WTC11 (cell line): ENCODE results near the gene CCDC6. TPM values are rescaled to one million over a fixed set of nuclear protein-coding genes. Genes with fewer than 3 reads are reported as not detected.

Source experiments
- ATAC-seq: fragments of 200-7000 bp; cut with Tn5 transposase; 2 replicates; pipeline ENCODE4 v1.10.0; 2021; ENCODE audit warnings: mild to moderate bottlenecking, moderate library complexity
- CTCF ChIA-PET: fragments of 300-600 bp; sonication (Branson Sonifier 250); formaldehyde crosslinking; loops from one replicate; lab custom pipeline; 2021; ENCODE audit warnings: antibody characterized with exemption; lab: Charles Lee
- POLR2A ChIA-PET: fragments of 350-600 bp; sonication (Branson Sonifier 250); formaldehyde crosslinking; loops from one replicate; lab custom pipeline; 2021; ENCODE audit warnings: antibody characterized with exemption; lab: Charles Lee
- DNase-seq: peaks from one replicate; pipeline ENCODE4 v3.0.0; 2021; ENCODE audit warnings: low spot score
- H3K27ac Mint-ChIP-seq: 2 replicates; pipeline ENCODE4 v1.8.0; 2021; ENCODE audit warnings: mixed read lengths
- H3K27me3 Mint-ChIP-seq: 2 replicates; pipeline ENCODE4 v1.8.0; 2021; ENCODE audit warnings: low read depth, mild to moderate bottlenecking, moderate library complexity, mixed read lengths
- H3K36me3 Mint-ChIP-seq: 2 replicates; pipeline ENCODE4 v1.8.0; 2021; ENCODE audit warnings: mixed read lengths
- H3K4me1 Mint-ChIP-seq: 2 replicates; pipeline ENCODE4 v1.8.0; 2022; ENCODE audit warnings: mixed read lengths
- H3K4me3 Mint-ChIP-seq: 2 replicates; pipeline ENCODE4 v1.8.0; 2021; ENCODE audit warnings: mild to moderate bottlenecking, moderate library complexity, mixed read lengths
- H3K9me3 Mint-ChIP-seq: 2 replicates; pipeline ENCODE4 v1.8.0; 2021; ENCODE audit warnings: mixed read lengths
- ATF1 ChIP-seq: sonication (generic); formaldehyde crosslinking; IDR thresholded peaks from 2 replicates; pipeline ENCODE4 v1.8.1; 2023; ENCODE audit warnings: mild to moderate bottlenecking, moderate library complexity, missing genetic modification reagents
- CDX4 ChIP-seq: fragments of 250-450 bp; sonication (Bioruptor Pico); IDR thresholded peaks from 2 replicates; pipeline ENCODE4 v1.9.0; 2021; ENCODE audit warnings: moderate library complexity, mild to moderate bottlenecking, inconsistent platforms, borderline replicate concordance
- CREB1 ChIP-seq: sonication (generic); formaldehyde crosslinking; IDR thresholded peaks from 2 replicates; pipeline ENCODE4 v1.8.0; 2023; ENCODE audit warnings: mild to moderate bottlenecking, missing genetic modification reagents
- CREM ChIP-seq: sonication (generic); formaldehyde crosslinking; IDR thresholded peaks from 2 replicates; pipeline ENCODE4 v1.8.1; 2022; ENCODE audit warnings: mild to moderate bottlenecking, missing genetic modification reagents, moderate library complexity
- E2F5 ChIP-seq: sonication (generic); formaldehyde crosslinking; IDR thresholded peaks from 2 replicates; pipeline ENCODE4 v1.8.1; 2022; ENCODE audit warnings: mild to moderate bottlenecking, moderate library complexity, missing genetic modification reagents
- FOXJ3 ChIP-seq: sonication (generic); formaldehyde crosslinking; IDR thresholded peaks from 2 replicates; pipeline ENCODE4 v1.9.0; 2021; ENCODE audit warnings: missing genetic modification reagents, mild to moderate bottlenecking, borderline replicate concordance
- GRHL2 ChIP-seq: fragments of 250-450 bp; sonication (Bioruptor Pico); IDR thresholded peaks from 2 replicates; pipeline ENCODE4 v1.8.0; 2022; ENCODE audit warnings: mild to moderate bottlenecking, moderate library complexity; ENCODE audit not compliant: insufficient replicate concordance, severe bottlenecking
- IRF1 ChIP-seq: sonication (generic); formaldehyde crosslinking; IDR thresholded peaks from 2 replicates; pipeline ENCODE4 v1.8.0; 2023; ENCODE audit warnings: missing genetic modification reagents
- NFATC4 ChIP-seq: fragments of 250-450 bp; sonication (Bioruptor Pico); IDR thresholded peaks from 2 replicates; pipeline ENCODE4 v1.9.0; 2021; ENCODE audit warnings: mild to moderate bottlenecking
- OVOL2 ChIP-seq: fragments of 250-450 bp; sonication (Bioruptor Pico); IDR thresholded peaks from 2 replicates; pipeline ENCODE4 v1.9.0; 2021; ENCODE audit warnings: mild to moderate bottlenecking, borderline replicate concordance
- PREB ChIP-seq: sonication (generic); formaldehyde crosslinking; IDR thresholded peaks from 2 replicates; pipeline ENCODE4 v1.8.1; 2022; ENCODE audit warnings: mild to moderate bottlenecking, missing genetic modification reagents, moderate library complexity, borderline replicate concordance
- PRRX2 ChIP-seq: fragments of 250-450 bp; sonication (Bioruptor Pico); IDR thresholded peaks from 2 replicates; pipeline ENCODE4 v1.8.0; 2021; ENCODE audit warnings: mild to moderate bottlenecking
- RORB ChIP-seq: fragments of 250-450 bp; sonication (Bioruptor Pico); IDR thresholded peaks from 2 replicates; pipeline ENCODE4 v1.9.0; 2021; ENCODE audit warnings: mild to moderate bottlenecking
- TCF7 ChIP-seq: sonication (generic); formaldehyde crosslinking; IDR thresholded peaks from 2 replicates; pipeline ENCODE4 v1.8.0; 2022; ENCODE audit warnings: mild to moderate bottlenecking, low read depth, missing genetic modification reagents, moderate library complexity
- USF2 ChIP-seq: sonication (generic); formaldehyde crosslinking; IDR thresholded peaks from 2 replicates; pipeline ENCODE4 v1.8.1; 2023; ENCODE audit warnings: mild to moderate bottlenecking, missing genetic modification reagents, moderate library complexity
- ZMAT4 ChIP-seq: fragments of 250-450 bp; sonication (Bioruptor Pico); IDR thresholded peaks from 2 replicates; pipeline ENCODE4 v1.9.0; 2021; ENCODE audit warnings: mild to moderate bottlenecking
- ZNF263 ChIP-seq: sonication (generic); formaldehyde crosslinking; IDR thresholded peaks from 2 replicates; pipeline ENCODE4 v1.8.1; 2022; ENCODE audit warnings: low read depth, mild to moderate bottlenecking, moderate library complexity, missing genetic modification reagents
- ZNF281 ChIP-seq: sonication (generic); formaldehyde crosslinking; IDR thresholded peaks from 2 replicates; pipeline ENCODE4 v1.8.0; 2023; ENCODE audit warnings: mild to moderate bottlenecking, missing genetic modification reagents
- ZNF532 ChIP-seq: fragments of 250-450 bp; sonication (Bioruptor Pico); IDR thresholded peaks from 2 replicates; pipeline ENCODE4 v1.9.0; 2021; ENCODE audit warnings: mild to moderate bottlenecking, borderline replicate concordance
- total RNA-seq: library from RNA; stranded (reverse); gene quantifications from 3 replicates; pipeline ENCODE4 v1.2.3, GENCODE V29; 2021

Gene CCDC6
- total RNA-seq, 1 experiment from 2014 or later: 55.2 TPM

GRCh38 chr10:59792812-59793211, 113.5 kb downstream of the CCDC6 start:
- POLR2A ChIA-PET: no interaction called here
- peaks cover 4% of the 10 kb centered on the region; the same call in 1 of the 2 replicates for H3K4me1 Mint-ChIP-seq
- no peak overlapping the region for H3K27ac Mint-ChIP-seq
- H3K27me3 Mint-ChIP-seq: no peaks in the 10 kb centered on the region
- peaks cover 66% of the 10 kb centered on the region for H3K36me3 Mint-ChIP-seq
- CTCF ChIA-PET: interaction anchor here (1.2 kb wide), 1 partner anchor 38 kb away, joined by 5 read pairs; no protein-coding TSS in a partner anchor
- no peak for DNase-seq
- H3K4me3 Mint-ChIP-seq: no peak overlapping the region
- ATAC-seq: no peak
- H3K9me3 Mint-ChIP-seq: no peaks in the 10 kb centered on the region
- TF ChIP-seq PRRX2 (CRISPR knock-in tag) (no peak), ATF1 (CRISPR knock-in tag) (no peak), TCF7 (no peak), ZNF281 (CRISPR knock-in tag) (no peak), OVOL2 (CRISPR knock-in tag) (no peak), ZNF263 (CRISPR knock-in tag) (no peak), FOXJ3 (CRISPR knock-in tag) (no peak), ZNF532 (CRISPR knock-in tag) (no peak)

GRCh38 chr10:59791601-59792000, 114.8 kb downstream of the CCDC6 start:
- CTCF ChIA-PET: no interaction called here
- H3K27me3 Mint-ChIP-seq: no peaks in the 10 kb centered on the region
- TF ChIP-seq GRHL2 (CRISPR knock-in tag) (no peak), USF2 (CRISPR knock-in tag) (no peak), NFATC4 (CRISPR knock-in tag) (no peak), CREM (no peak), CDX4 (CRISPR knock-in tag) (no peak), RORB (no peak), ZNF281 (CRISPR knock-in tag) (no peak), PREB (CRISPR knock-in tag) (no peak), ZMAT4 (CRISPR knock-in tag) (no peak), PRRX2 (CRISPR knock-in tag) (no peak), CREB1 (CRISPR knock-in tag) (no peak), IRF1 (no peak), E2F5 (no peak)

More at GRCh38 chr10:59791601-59792000, 114.8 kb downstream of the CCDC6 start:
- POLR2A ChIA-PET: no interaction called here
- no peak for ATAC-seq
- Mint-ChIP-seq H3K4me1 (peaks cover 4% of the 10 kb centered on the region; the same call in 1 of the 2 replicates), H3K4me3 (no peak overlapping the region), H3K27ac (no peak overlapping the region), H3K9me3 (no peaks in the 10 kb centered on the region), H3K36me3 (peaks cover 56% of the 10 kb centered on the region)
- DNase-seq: no peak
